NCI-H82 (cell line): Measurements from ENCODE around the gene INTS13.
"Not testable (repeated sequence)": the region's sequence is repeated elsewhere in the genome, so short reads cannot be mapped to it uniquely, and the experiment has no call there.

Source experiments
- DNase-seq: peaks from one replicate; lab custom pipeline; 2025; lab: John Stamatoyannopoulos, UW

The INTS13 gene

GRCh38 chr12:26936559-26937442, 980 bp downstream of the INTS13 start:
- no peak for DNase-seq

- no peak for DNase-seq
Observed at GRCh38 chr12:26935636-26936378, 2.0 kb downstream of the INTS13 start.

- DNase-seq = no peak
Observed at GRCh38 chr12:26929590-26929989, 8.2 kb downstream of the INTS13 start.

GRCh38 chr12:26928661-26929060, 9.1 kb downstream of the INTS13 start:
- DNase-seq = peak; percentile 82

- no peak for DNase-seq
Observed at GRCh38 chr12:26921886-26922285, 15.9 kb downstream of the INTS13 start.

- no peak for DNase-seq
Observed at GRCh38 chr12:26919216-26919555, 18.6 kb downstream of the INTS13 start.

- DNase-seq = no peak
Observed at GRCh38 chr12:26918321-26919215, 19.2 kb downstream of the INTS13 start.

- peak; percentile 19 for DNase-seq
Observed at GRCh38 chr12:26906704-26907103, 31.1 kb downstream of the INTS13 start.

- no peak for DNase-seq
Observed at GRCh38 chr12:26906024-26906423, 31.8 kb downstream of the INTS13 start.

- not testable (repeated sequence) for DNase-seq
Observed at GRCh38 chr12:26903396-26903795, 34.4 kb downstream of the INTS13 start.

GRCh38 chr12:26896913-26897312, 40.9 kb downstream of the INTS13 start:
- DNase-seq = no peak

GRCh38 chr12:26895672-26896071, 42.1 kb downstream of the INTS13 start:
- no peak for DNase-seq

- no peak for DNase-seq
Observed at GRCh38 chr12:26891704-26892103, 46.1 kb downstream of the INTS13 start.

- DNase-seq = no peak
Observed at GRCh38 chr12:26890784-26891183, 47.0 kb downstream of the INTS13 start.

- DNase-seq = peak; percentile 90
Observed at GRCh38 chr12:26884765-26885576, 52.8 kb downstream of the INTS13 start.

- no peak for DNase-seq
Observed at GRCh38 chr12:26880625-26881024, 57.2 kb downstream of the INTS13 start.

- peak; percentile 81 for DNase-seq
Observed at GRCh38 chr12:26878661-26879119, 59.1 kb downstream of the INTS13 start.

GRCh38 chr12:26874501-26875296, 63.1 kb downstream of the INTS13 start:
- DNase-seq = no peak

GRCh38 chr12:26872625-26873024, 65.2 kb downstream of the INTS13 start:
- no peak for DNase-seq

GRCh38 chr12:26871985-26872384, 65.8 kb downstream of the INTS13 start:
- DNase-seq = no peak
